K562 (cell line): ENCODE data around the gene ZNRD2. TPM values are rescaled to one million over a fixed set of nuclear protein-coding genes. Genes with fewer than 3 reads are reported as not detected.

ENCODE experiments used
- CHCHD3 ChIP-seq: fragments of 250-450 bp; sonication (Bioruptor Pico); IDR thresholded peaks from 2 replicates; pipeline ENCODE4 v2.1.2; 2022; ENCODE audit warnings: mild to moderate bottlenecking
- FOXJ2 ChIP-seq: fragments of 200-800 bp; sonication (Bioruptor generic); IDR thresholded peaks from 2 replicates; pipeline ENCODE4 v1.6.1; 2016; ENCODE audit warnings: missing genetic modification characterization, missing compliant biosample characterization
- HDGF ChIP-seq: fragments of 450-650 bp; IDR thresholded peaks from 2 replicates; pipeline ENCODE4 v1.6.1; 2016
- ILF3 ChIP-seq: fragments of 450-650 bp; IDR thresholded peaks from 2 replicates; pipeline ENCODE4 v1.6.1; 2018; ENCODE audit warnings: antibody characterized with exemption, mild to moderate bottlenecking, moderate library complexity, borderline replicate concordance
- KLF6 ChIP-seq: fragments of 250-450 bp; sonication (Bioruptor Pico); IDR thresholded peaks from 2 replicates; pipeline ENCODE4 v1.4.0; 2020; ENCODE audit warnings: mild to moderate bottlenecking, moderate library complexity, borderline replicate concordance
- OTX1 ChIP-seq: fragments of 450-650 bp; formaldehyde crosslinking; IDR thresholded peaks from 2 replicates; pipeline ENCODE4 v1.4.0; 2022; ENCODE audit warnings: mild to moderate bottlenecking
- PHB2 ChIP-seq: fragments of 450-650 bp; IDR thresholded peaks from 2 replicates; pipeline ENCODE4 v1.6.1; 2017; ENCODE audit warnings: low read depth
- POLR2G ChIP-seq: fragments of 200-400 bp; formaldehyde crosslinking; IDR thresholded peaks from 2 replicates; pipeline ENCODE4 v1.6.1; 2017; ENCODE audit warnings: low read depth, mild to moderate bottlenecking, antibody characterized with exemption, low read length, moderate library complexity
- SMARCB1 ChIP-seq: IDR thresholded peaks from 2 replicates; pipeline ENCODE4 v1.6.1; 2011; ENCODE audit warnings: improper control_type of control experiment, low read depth; ENCODE audit not compliant: insufficient read length
- TCF7L2 ChIP-seq: fragments of 150-350 bp; IDR thresholded peaks from 2 replicates; pipeline ENCODE4 v1.6.1; 2016; ENCODE audit warnings: low read depth, mild to moderate bottlenecking, low read length, moderate library complexity
- THRA ChIP-seq: fragments of 450-650 bp; IDR thresholded peaks from 2 replicates; pipeline ENCODE4 v1.6.1; 2017; ENCODE audit warnings: mild to moderate bottlenecking, moderate library complexity
- TRIM28 ChIP-seq: fragments of 450-650 bp; IDR thresholded peaks from 2 replicates; pipeline ENCODE4 v1.6.1; 2017
- ZNF140 ChIP-seq: fragments of 250-450 bp; sonication (Bioruptor Pico); IDR thresholded peaks from 2 replicates; pipeline ENCODE4 v1.8.0; 2021; ENCODE audit warnings: moderate library complexity, mild to moderate bottlenecking, inconsistent platforms
- ZNF707 ChIP-seq: fragments of 250-450 bp; sonication (Bioruptor Pico); conservative IDR thresholded peaks from 2 replicates; pipeline ENCODE4 v1.8.0; 2022; ENCODE audit warnings: inconsistent platforms, mild to moderate bottlenecking, moderate library complexity
- polyA plus RNA-seq, 8 experiments: library from polyadenylated mRNA; depleted of rRNA in 4 of 8; stranded (reverse) in 5 of 8; unstranded in 3 of 8; fragments of >200 nt; fragmentation: Nextera tagmentation in 2 of 8; fragmentation: Illumina TruSeq in 1 of 8; extraction: Ambion mirVana in 2 of 8; extraction: Trizol in 1 of 8; gene quantifications; 2 replicates each; pipeline versions ENCODE4 v1.2.1 to v1.2.3, GENCODE V29; 2011 to 2014; ENCODE audit warnings: inconsistent platforms in 1 of 8, missing spikeins in 1 of 8
- total RNA-seq, 7 experiments: library from RNA; depleted of rRNA in 6 of 7; stranded (reverse); fragments of >200 nt in 6 of 7; fragmentation: Illumina TruSeq in 2 of 7; extraction: Trizol in 2 of 7; gene quantifications; 2 replicates each; pipeline versions ENCODE4 v1.2.1 to v1.2.3, GENCODE V29; 2011 to 2021; ENCODE audit warnings: low replicate concordance in 1 of 7
- TF ChIP-seq, protein P1 (sequence below): fragments of 450-650 bp; formaldehyde crosslinking; IDR thresholded peaks from 2 replicates; pipeline ENCODE4 v1.4.0; 2022; ENCODE audit warnings: missing genetic modification characterization
- TF ChIP-seq, protein P2 (sequence below): sonication (generic); formaldehyde crosslinking; IDR thresholded peaks from 2 replicates; pipeline ENCODE4 v1.4.0; 2020; ENCODE audit warnings: mild to moderate bottlenecking, missing genetic modification reagents
- TF ChIP-seq, protein P3 (sequence below): IDR thresholded peaks from 2 replicates; pipeline ENCODE4 v1.6.1; 2011; ENCODE audit warnings: borderline replicate concordance, low read depth, mild to moderate bottlenecking, moderate library complexity, low read length; ENCODE audit not compliant: insufficient read depth, poor library complexity, severe bottlenecking
- TF ChIP-seq, protein P4 (sequence below): fragments of 450-650 bp; IDR thresholded peaks from 2 replicates; pipeline ENCODE4 v1.6.1; 2017; ENCODE audit warnings: antibody characterized with exemption, mild to moderate bottlenecking

Gene ZNRD2
- total and polyA plus RNA-seq, 9 of the 15 experiments (the other 6 are each of a cell fraction or from before 2014, with no cell fraction given), result 13.4 to 129 (median 60.4) TPM

- no peak for TF ChIP-seq ILF3
- TF ChIP-seq, protein P1, sequence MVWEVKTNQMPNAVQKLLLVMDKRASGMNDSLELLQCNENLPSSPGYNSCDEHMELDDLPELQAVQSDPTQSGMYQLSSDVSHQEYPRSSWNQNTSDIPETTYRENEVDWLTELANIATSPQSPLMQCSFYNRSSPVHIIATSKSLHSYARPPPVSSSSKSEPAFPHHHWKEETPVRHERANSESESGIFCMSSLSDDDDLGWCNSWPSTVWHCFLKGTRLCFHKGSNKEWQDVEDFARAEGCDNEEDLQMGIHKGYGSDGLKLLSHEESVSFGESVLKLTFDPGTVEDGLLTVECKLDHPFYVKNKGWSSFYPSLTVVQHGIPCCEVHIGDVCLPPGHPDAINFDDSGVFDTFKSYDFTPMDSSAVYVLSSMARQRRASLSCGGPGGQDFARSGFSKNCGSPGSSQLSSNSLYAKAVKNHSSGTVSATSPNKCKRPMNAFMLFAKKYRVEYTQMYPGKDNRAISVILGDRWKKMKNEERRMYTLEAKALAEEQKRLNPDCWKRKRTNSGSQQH (CRISPR knock-in tag), result no peak
- TF ChIP-seq, protein P2, sequence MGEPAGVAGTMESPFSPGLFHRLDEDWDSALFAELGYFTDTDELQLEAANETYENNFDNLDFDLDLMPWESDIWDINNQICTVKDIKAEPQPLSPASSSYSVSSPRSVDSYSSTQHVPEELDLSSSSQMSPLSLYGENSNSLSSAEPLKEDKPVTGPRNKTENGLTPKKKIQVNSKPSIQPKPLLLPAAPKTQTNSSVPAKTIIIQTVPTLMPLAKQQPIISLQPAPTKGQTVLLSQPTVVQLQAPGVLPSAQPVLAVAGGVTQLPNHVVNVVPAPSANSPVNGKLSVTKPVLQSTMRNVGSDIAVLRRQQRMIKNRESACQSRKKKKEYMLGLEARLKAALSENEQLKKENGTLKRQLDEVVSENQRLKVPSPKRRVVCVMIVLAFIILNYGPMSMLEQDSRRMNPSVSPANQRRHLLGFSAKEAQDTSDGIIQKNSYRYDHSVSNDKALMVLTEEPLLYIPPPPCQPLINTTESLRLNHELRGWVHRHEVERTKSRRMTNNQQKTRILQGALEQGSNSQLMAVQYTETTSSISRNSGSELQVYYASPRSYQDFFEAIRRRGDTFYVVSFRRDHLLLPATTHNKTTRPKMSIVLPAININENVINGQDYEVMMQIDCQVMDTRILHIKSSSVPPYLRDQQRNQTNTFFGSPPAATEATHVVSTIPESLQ (CRISPR knock-in tag), result no peak
- no peak for TF ChIP-seq SMARCB1
- no peak for TF ChIP-seq THRA
- no peak for TF ChIP-seq ZNF707 (CRISPR knock-in tag)
- no peak for TF ChIP-seq TRIM28
- no peak for TF ChIP-seq CHCHD3 (CRISPR knock-in tag)
- no peak for TF ChIP-seq OTX1 (CRISPR knock-in tag)
- TF ChIP-seq KLF6 (CRISPR knock-in tag), result peak; percentile 26; the same call in 1 of the 2 replicates
- TF ChIP-seq POLR2G, result peak; percentile 64
- TF ChIP-seq, protein P3, sequence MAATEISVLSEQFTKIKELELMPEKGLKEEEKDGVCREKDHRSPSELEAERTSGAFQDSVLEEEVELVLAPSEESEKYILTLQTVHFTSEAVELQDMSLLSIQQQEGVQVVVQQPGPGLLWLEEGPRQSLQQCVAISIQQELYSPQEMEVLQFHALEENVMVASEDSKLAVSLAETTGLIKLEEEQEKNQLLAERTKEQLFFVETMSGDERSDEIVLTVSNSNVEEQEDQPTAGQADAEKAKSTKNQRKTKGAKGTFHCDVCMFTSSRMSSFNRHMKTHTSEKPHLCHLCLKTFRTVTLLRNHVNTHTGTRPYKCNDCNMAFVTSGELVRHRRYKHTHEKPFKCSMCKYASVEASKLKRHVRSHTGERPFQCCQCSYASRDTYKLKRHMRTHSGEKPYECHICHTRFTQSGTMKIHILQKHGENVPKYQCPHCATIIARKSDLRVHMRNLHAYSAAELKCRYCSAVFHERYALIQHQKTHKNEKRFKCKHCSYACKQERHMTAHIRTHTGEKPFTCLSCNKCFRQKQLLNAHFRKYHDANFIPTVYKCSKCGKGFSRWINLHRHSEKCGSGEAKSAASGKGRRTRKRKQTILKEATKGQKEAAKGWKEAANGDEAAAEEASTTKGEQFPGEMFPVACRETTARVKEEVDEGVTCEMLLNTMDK, result peak; percentile 89
- TF ChIP-seq PHB2, result no peak
- TF ChIP-seq ZNF140 (CRISPR knock-in tag), result no peak
- no peak for TF ChIP-seq FOXJ2 (tag)
- no peak for TF ChIP-seq HDGF
- TF ChIP-seq, protein P4, sequence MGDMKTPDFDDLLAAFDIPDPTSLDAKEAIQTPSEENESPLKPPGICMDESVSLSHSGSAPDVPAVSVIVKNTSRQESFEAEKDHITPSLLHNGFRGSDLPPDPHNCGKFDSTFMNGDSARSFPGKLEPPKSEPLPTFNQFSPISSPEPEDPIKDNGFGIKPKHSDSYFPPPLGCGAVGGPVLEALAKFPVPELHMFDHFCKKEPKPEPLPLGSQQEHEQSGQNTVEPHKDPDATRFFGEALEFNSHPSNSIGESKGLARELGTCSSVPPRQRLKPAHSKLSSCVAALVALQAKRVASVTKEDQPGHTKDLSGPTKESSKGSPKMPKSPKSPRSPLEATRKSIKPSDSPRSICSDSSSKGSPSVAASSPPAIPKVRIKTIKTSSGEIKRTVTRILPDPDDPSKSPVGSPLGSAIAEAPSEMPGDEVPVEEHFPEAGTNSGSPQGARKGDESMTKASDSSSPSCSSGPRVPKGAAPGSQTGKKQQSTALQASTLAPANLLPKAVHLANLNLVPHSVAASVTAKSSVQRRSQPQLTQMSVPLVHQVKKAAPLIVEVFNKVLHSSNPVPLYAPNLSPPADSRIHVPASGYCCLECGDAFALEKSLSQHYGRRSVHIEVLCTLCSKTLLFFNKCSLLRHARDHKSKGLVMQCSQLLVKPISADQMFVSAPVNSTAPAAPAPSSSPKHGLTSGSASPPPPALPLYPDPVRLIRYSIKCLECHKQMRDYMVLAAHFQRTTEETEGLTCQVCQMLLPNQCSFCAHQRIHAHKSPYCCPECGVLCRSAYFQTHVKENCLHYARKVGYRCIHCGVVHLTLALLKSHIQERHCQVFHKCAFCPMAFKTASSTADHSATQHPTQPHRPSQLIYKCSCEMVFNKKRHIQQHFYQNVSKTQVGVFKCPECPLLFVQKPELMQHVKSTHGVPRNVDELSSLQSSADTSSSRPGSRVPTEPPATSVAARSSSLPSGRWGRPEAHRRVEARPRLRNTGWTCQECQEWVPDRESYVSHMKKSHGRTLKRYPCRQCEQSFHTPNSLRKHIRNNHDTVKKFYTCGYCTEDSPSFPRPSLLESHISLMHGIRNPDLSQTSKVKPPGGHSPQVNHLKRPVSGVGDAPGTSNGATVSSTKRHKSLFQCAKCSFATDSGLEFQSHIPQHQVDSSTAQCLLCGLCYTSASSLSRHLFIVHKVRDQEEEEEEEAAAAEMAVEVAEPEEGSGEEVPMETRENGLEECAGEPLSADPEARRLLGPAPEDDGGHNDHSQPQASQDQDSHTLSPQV, result no peak
- no peak for TF ChIP-seq TCF7L2
These were observed 30.5 kb upstream of the ZNRD2 start (continued) for GRCh38 chr11:65539744-65540289.
